Neural cell (in vitro differentiated cells): Measurements from ENCODE around the gene RYR2.

Experiments
- CTCF ChIP-seq: fragments of 450-650 bp; IDR thresholded peaks from 2 replicates; pipeline ENCODE4 v1.5.1; 2014; ENCODE audit warnings: antibody characterized with exemption, mild to moderate bottlenecking, moderate library complexity; ENCODE audit not compliant: poor library complexity, severe bottlenecking
- EP300 ChIP-seq: fragments of 450-650 bp; conservative IDR thresholded peaks from 2 replicates; pipeline ENCODE4 v1.6.1; 2014; ENCODE audit warnings: antibody characterized with exemption, mild to moderate bottlenecking, moderate library complexity; ENCODE audit not compliant: poor library complexity, severe bottlenecking
- EZH2 ChIP-seq: fragments of 200-600, 300-800 bp; shearing (Covaris generic), sonication (generic); IDR thresholded peaks from 2 replicates; pipeline ENCODE4 v1.6.1; 2014; ENCODE audit warnings: antibody characterized with exemption, low read length, borderline replicate concordance, mild to moderate bottlenecking; ENCODE audit not compliant: insufficient read depth, poor library complexity, severe bottlenecking
- POLR2AphosphoS5 ChIP-seq: IDR thresholded peaks from 2 replicates; pipeline ENCODE4 v1.6.1; 2012
- RAD21 ChIP-seq: fragments of 450-650 bp; conservative IDR thresholded peaks from 2 replicates; pipeline ENCODE4 v1.6.1; 2014; ENCODE audit warnings: antibody characterized with exemption, mild to moderate bottlenecking, moderate library complexity
- REST ChIP-seq: IDR thresholded peaks from 2 replicates; pipeline ENCODE4 v1.6.1; 2012; ENCODE audit warnings: borderline replicate concordance
- SMC3 ChIP-seq: fragments of 450-650 bp; conservative IDR thresholded peaks from 2 replicates; pipeline ENCODE4 v1.6.1; 2014; ENCODE audit warnings: antibody characterized with exemption, mild to moderate bottlenecking, moderate library complexity; ENCODE audit not compliant: poor library complexity
- TAF1 ChIP-seq: IDR thresholded peaks from 2 replicates; pipeline ENCODE4 v1.6.1; 2012; ENCODE audit warnings: low read depth

GRCh38 chr1:237201155-237201554 is 159.2 kb downstream of the RYR2 start:
- TF ChIP-seq CTCF (no peak), RAD21 (no peak), TAF1 (no peak), SMC3 (no peak), EZH2 (no peak), REST (no peak), EP300 (no peak), POLR2AphosphoS5 (no peak)
